Tibial nerve (tissue), 4 donors: Measurements from ENCODE around the gene LHX2. TPM values are rescaled to one million over a fixed set of nuclear protein-coding genes. Genes with fewer than 3 reads are reported as not detected.
A peak's percentile ranks its signal among the peaks of the same experiment; 100 is the strongest.

Experiments
- DNase-seq, 2 donors: peaks; one replicate each; pipeline ENCODE4 v3.0.0-alpha.2; 2019; ENCODE audit warnings: low spot score in 2 of 2
- H3K27ac ChIP-seq, 4 donors: fragments of 200-600 bp; sonication (generic) in 3 of 4; one replicate each; pipeline ENCODE4 v1.5.1; 2017 to 2019; ENCODE audit warnings: mild to moderate bottlenecking in 1 of 4
- H3K27me3 ChIP-seq, 2 donors: fragments of 200-600 bp; sonication (generic) in 1 of 2; one replicate each; pipeline versions ENCODE4 v1.5.1 to v1.6.0; 2017 to 2019
- H3K36me3 ChIP-seq, 3 donors: fragments of 200-600 bp; sonication (generic); one replicate each; pipeline ENCODE4 v1.5.1; 2018 to 2019
- H3K4me1 ChIP-seq, 4 donors: fragments of 200-600 bp; sonication (generic) in 3 of 4; one replicate each; pipeline ENCODE4 v1.5.1; 2017 to 2019
- H3K4me3 ChIP-seq, 4 donors: fragments of 200-600 bp; sonication (generic) in 3 of 4; one replicate each; pipeline ENCODE4 v1.5.1; 2017 to 2019; ENCODE audit warnings: mild to moderate bottlenecking in 1 of 4, moderate library complexity in 1 of 4
- H3K9me3 ChIP-seq, 4 donors: fragments of 200-600 bp; sonication (generic) in 3 of 4; one replicate each; pipeline ENCODE4 v1.5.1; 2017 to 2019
- CTCF ChIP-seq, 5 experiments: fragments of 200-600 bp in 3 of 5; fragments of 450-650 bp in 2 of 5; sonication (generic) in 3 of 5; IDR thresholded peaks; one replicate each; pipeline ENCODE4 v1.5.1; 2016 to 2019; ENCODE audit warnings: antibody characterized with exemption in 5 of 5, mild to moderate bottlenecking in 3 of 5, moderate library complexity in 2 of 5
- EP300 ChIP-seq, 2 donors: sonication (generic); formaldehyde crosslinking; IDR thresholded peaks; one replicate each; pipeline ENCODE4 v1.6.1; 2017; ENCODE audit warnings: antibody characterized with exemption in 2 of 2, mild to moderate bottlenecking in 1 of 2
- POLR2A ChIP-seq, 2 donors: fragments of 450-650 bp; IDR thresholded peaks; one replicate each; pipeline ENCODE4 v1.6.1; 2017; ENCODE audit warnings: antibody characterized with exemption in 2 of 2, mild to moderate bottlenecking in 2 of 2, moderate library complexity in 2 of 2
- WGBS, 2 donors: methylation state at CpG; one replicate each; pipeline ENCODE4 v1.1.5; 2018; 5-methylcytosine and 5-hydroxymethylcytosine counted together
- total RNA-seq, 4 donors: library from RNA; depleted of rRNA; stranded (reverse); fragments of >200 nt; gene quantifications; one replicate each; pipeline ENCODE4 v1.1.0, GENCODE V29; 2016

Gene LHX2
- total RNA-seq, 4 donors from 2014 or later = not detected

- no peaks in the 10 kb centered on the region for H3K9me3 ChIP-seq
- H3K4me1 ChIP-seq = peaks cover 0 to 28% (median 16%) of the 10 kb centered on the region in 4 donors
- H3K27ac ChIP-seq = no peak overlapping the region
- no peaks in the 10 kb centered on the region for H3K36me3 ChIP-seq
- H3K27me3 ChIP-seq = peaks cover 0 to 94% of the 10 kb centered on the region in 2 donors
- H3K4me3 ChIP-seq = peak overlapping the region; percentile 26 to 45 (median 28)
- WGBS, 2 donors = 26 to 29% methylated on average over 18 to 20 of the region's 21 CpGs
- no peak for DNase-seq
- no peak for TF ChIP-seq CTCF (IDR thresholded peaks at IDR 0.05)
- no peak for TF ChIP-seq EP300 (IDR thresholded peaks at IDR 0.05)
- no peak for TF ChIP-seq POLR2A (IDR thresholded peaks at IDR 0.05)
Observed at GRCh38 chr9:124040186-124040931, 28.8 kb downstream of the LHX2 start.

- WGBS, 2 donors = 11 to 17% methylated on average over 25 to 47 of the region's 55 CpGs
- no peak for TF ChIP-seq EP300 (IDR thresholded peaks at IDR 0.05)
- peak; percentile 92 to 94 (median 94) for TF ChIP-seq CTCF (IDR thresholded peaks at IDR 0.05)
- no peak overlapping the region for H3K27ac ChIP-seq
- no peaks in the 10 kb centered on the region for H3K36me3 ChIP-seq
- H3K27me3 ChIP-seq = peaks cover 0 to 95% of the 10 kb centered on the region in 2 donors
- H3K9me3 ChIP-seq = no peaks in the 10 kb centered on the region
- peak in 1 of 2 donors; percentile 39 for DNase-seq
- peaks cover 0 to 35% (median 19%) of the 10 kb centered on the region in 4 donors for H3K4me1 ChIP-seq
- H3K4me3 ChIP-seq = peak overlapping the region; percentile 26 to 45 (median 28)
Observed at GRCh38 chr9:124040935-124041816, 29.6 kb downstream of the LHX2 start.

- TF ChIP-seq EP300 (IDR thresholded peaks at IDR 0.05) = no peak
- TF ChIP-seq CTCF (IDR thresholded peaks at IDR 0.05) = no peak
- no peak for TF ChIP-seq POLR2A (IDR thresholded peaks at IDR 0.05)
- Histone ChIP-seq H3K9me3 (no peaks in the 10 kb centered on the region), H3K4me3 (no peak overlapping the region), H3K27me3 (peaks cover 0 to 97% of the 10 kb centered on the region in 2 donors), H3K27ac (no peak overlapping the region), H3K4me1 (peaks cover 0 to 35% (median 19%) of the 10 kb centered on the region in 4 donors), H3K36me3 (no peaks in the 10 kb centered on the region)
- DNase-seq = no peak
- WGBS, 2 donors = 52 to 56% methylated on average over 4 of the region's 4 CpGs
Observed at GRCh38 chr9:124041817-124042116, 30.2 kb downstream of the LHX2 start.

DNA sequence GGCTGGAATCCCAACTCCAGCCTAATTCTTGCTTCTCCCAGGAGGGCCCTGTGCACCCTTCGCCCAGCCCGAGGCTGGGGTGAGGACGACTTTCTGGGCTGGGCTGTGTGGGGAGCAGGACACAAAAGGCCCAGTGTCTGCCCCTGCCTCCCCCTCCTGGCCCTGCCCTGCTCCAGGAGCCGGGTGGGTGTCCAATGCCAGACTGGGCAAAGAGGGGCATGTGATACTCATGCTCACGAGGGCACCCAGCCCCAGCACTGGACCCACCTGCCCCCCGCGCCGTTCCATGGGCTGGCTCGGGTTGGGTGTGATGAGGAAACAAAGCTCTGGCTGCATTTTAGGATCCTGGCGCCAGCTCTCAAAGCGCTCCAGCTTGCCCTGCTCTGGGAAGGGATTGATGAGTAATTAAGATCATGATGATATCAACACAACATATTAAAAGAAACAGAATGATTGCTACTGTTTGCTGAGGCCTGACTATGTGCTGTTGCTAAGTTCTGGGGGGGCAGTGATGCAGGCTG lies 30.7 kb downstream of the LHX2 start:
- peaks cover 0 to 35% (median 19%) of the 10 kb centered on the region in 4 donors for H3K4me1 ChIP-seq
- H3K27me3 ChIP-seq = peaks cover 0 to 96% of the 10 kb centered on the region in 2 donors
- no peaks in the 10 kb centered on the region for H3K9me3 ChIP-seq
- no peak for TF ChIP-seq POLR2A (IDR thresholded peaks at IDR 0.05)
- TF ChIP-seq EP300 (IDR thresholded peaks at IDR 0.05) = no peak
- no peak for TF ChIP-seq CTCF (IDR thresholded peaks at IDR 0.05)
- WGBS, 2 donors = 37 to 44% methylated on average over 11 of the region's 11 CpGs
- no peaks in the 10 kb centered on the region for H3K36me3 ChIP-seq
- no peak for DNase-seq
- no peak overlapping the region for H3K27ac ChIP-seq
- no peak overlapping the region for H3K4me3 ChIP-seq
